BLaER1 treated with 17β-estradiol and CSF1 and Interleukin-3, amounts not matched to agents 10 nM and 100 nM (cell line): Measurements from ENCODE around the gene UBAP1.

ENCODE experiments used
- H3K27ac ChIP-seq, 11 experiments: shearing (Covaris generic); formaldehyde crosslinking; 2 replicates each; pipeline ENCODE4 v1.8.1; 2022
- H3K27me3 ChIP-seq, 11 experiments: shearing (Covaris generic); formaldehyde crosslinking; 2 replicates each; pipeline ENCODE4 v1.8.1; 2022
- H3K36me3 ChIP-seq, 11 experiments: shearing (Covaris generic); formaldehyde crosslinking; 2 replicates each; pipeline ENCODE4 v1.8.1; 2022
- H3K4me1 ChIP-seq, 10 experiments: shearing (Covaris generic); formaldehyde crosslinking; 2 replicates each; pipeline ENCODE4 v1.8.1; 2022
- H3K4me2 ChIP-seq, 11 experiments: shearing (Covaris generic); formaldehyde crosslinking; 2 replicates each; pipeline ENCODE4 v1.8.1; 2022
- H3K4me3 ChIP-seq, 10 experiments: shearing (Covaris generic); formaldehyde crosslinking; 2 replicates each; pipeline ENCODE4 v1.8.1; 2022
- H3K9ac ChIP-seq, 11 experiments: shearing (Covaris generic); formaldehyde crosslinking; 2 replicates each; pipeline ENCODE4 v1.8.1; 2022
- H3K9me3 ChIP-seq, 11 experiments: shearing (Covaris generic); formaldehyde crosslinking; replicated peaks in 1 of 11; 2 replicates each; pipeline ENCODE4 v1.8.1; 2022
- H4K20me1 ChIP-seq, 11 experiments: shearing (Covaris generic); formaldehyde crosslinking; 2 replicates each; pipeline ENCODE4 v1.8.1; 2022
- Cebpa-rat ChIP-seq, 11 experiments: shearing (Covaris generic); IDR thresholded peaks; 2 replicates each; pipeline ENCODE4 v1.8.1; 2022

Gene UBAP1

GRCh38 chr9:34151398-34151797 is 27.4 kb upstream of the UBAP1 start:
- no peak overlapping the region for H3K4me2 ChIP-seq
- H3K9ac ChIP-seq = no peak overlapping the region
- no peaks in the 10 kb centered on the region for H4K20me1 ChIP-seq
- no peaks in the 10 kb centered on the region for H3K9me3 ChIP-seq
- H3K4me3 ChIP-seq = no peak overlapping the region
- H3K27ac ChIP-seq = no peak overlapping the region
- H3K27me3 ChIP-seq = no peaks in the 10 kb centered on the region
- TF ChIP-seq Cebpa-rat (IDR thresholded peaks at IDR 0.05) = no peak
- no peaks in the 10 kb centered on the region for H3K36me3 ChIP-seq
- H3K4me1 ChIP-seq = peaks cover 2 to 19% (median 12%) of the 10 kb centered on the region in 10 experiments; a peak in 16 of 20 replicates

GRCh38 chr9:34154057-34154456 is 24.8 kb upstream of the UBAP1 start:
- Histone ChIP-seq H3K36me3 (no peaks in the 10 kb centered on the region), H3K4me2 (no peak overlapping the region), H3K9ac (no peak overlapping the region), H3K9me3 (no peaks in the 10 kb centered on the region), H3K27me3 (no peaks in the 10 kb centered on the region), H3K4me3 (no peak overlapping the region), H4K20me1 (no peaks in the 10 kb centered on the region), H3K27ac (no peak overlapping the region), H3K4me1 (peaks cover 5 to 20% (median 12%) of the 10 kb centered on the region in 10 experiments; a peak in 17 of 20 replicates)
- no peak for TF ChIP-seq Cebpa-rat (IDR thresholded peaks at IDR 0.05)

- Histone ChIP-seq H4K20me1 (no peaks in the 10 kb centered on the region), H3K27me3 (no peaks in the 10 kb centered on the region), H3K9me3 (no peaks in the 10 kb centered on the region), H3K4me3 (no peak overlapping the region), H3K9ac (no peak overlapping the region), H3K4me2 (no peak overlapping the region), H3K36me3 (no peaks in the 10 kb centered on the region), H3K4me1 (peaks cover 0 to 11% (median 4%) of the 10 kb centered on the region in 10 experiments; a peak in 5 of 20 replicates), H3K27ac (no peak overlapping the region)
- TF ChIP-seq Cebpa-rat (IDR thresholded peaks at IDR 0.05) = no peak
Observed at GRCh38 chr9:34157318-34157717, 21.5 kb upstream of the UBAP1 start.

GRCh38 chr9:34157898-34158297 is 20.9 kb upstream of the UBAP1 start:
- Histone ChIP-seq H3K9me3 (no peaks in the 10 kb centered on the region), H3K4me2 (peak overlapping the region in 2 of 11 experiments; percentile 21 to 60; a peak in 3 of 22 replicates), H3K4me1 (peaks cover 0 to 11% (median 0%) of the 10 kb centered on the region in 10 experiments; a peak in 4 of 20 replicates), H3K9ac (no peak overlapping the region), H4K20me1 (no peaks in the 10 kb centered on the region), H3K27me3 (no peaks in the 10 kb centered on the region), H3K4me3 (no peak overlapping the region), H3K36me3 (no peaks in the 10 kb centered on the region), H3K27ac (no peak overlapping the region)
- no peak for TF ChIP-seq Cebpa-rat (IDR thresholded peaks at IDR 0.05)

- Histone ChIP-seq H3K36me3 (no peaks in the 10 kb centered on the region), H3K27me3 (no peaks in the 10 kb centered on the region), H3K4me2 (peak overlapping the region in 2 of 11 experiments; percentile 21 to 60; a peak in 4 of 22 replicates), H3K9me3 (no peaks in the 10 kb centered on the region), H3K9ac (no peak overlapping the region), H3K4me3 (no peak overlapping the region), H4K20me1 (no peaks in the 10 kb centered on the region), H3K27ac (no peak overlapping the region), H3K4me1 (peaks cover 0 to 12% (median 1%) of the 10 kb centered on the region in 10 experiments; a peak in 6 of 20 replicates)
- TF ChIP-seq Cebpa-rat (IDR thresholded peaks at IDR 0.05) = no peak
Observed at GRCh38 chr9:34158362-34158869, 20.4 kb upstream of the UBAP1 start.

GRCh38 chr9:34163434-34163833 is 15.4 kb upstream of the UBAP1 start:
- Histone ChIP-seq H3K27ac (no peak overlapping the region; a peak in 1 of 22 replicates), H3K9ac (no peak overlapping the region)

GRCh38 chr9:34169125-34169524 is 9.7 kb upstream of the UBAP1 start:
- Histone ChIP-seq H3K36me3 (no peaks in the 10 kb centered on the region), H3K27ac (0 out of 22 replicates have a peak overlapping the region, but pooled peaks of 1 of the 11 experiments have one; percentile 14), H3K9me3 (no peaks in the 10 kb centered on the region), H3K4me2 (peak overlapping the region in 9 of 11 experiments; percentile 2 to 86 (median 46); a peak in 11 of 22 replicates), H4K20me1 (no peaks in the 10 kb centered on the region), H3K4me1 (peaks cover 18 to 52% (median 29%) of the 10 kb centered on the region in 10 experiments), H3K9ac (peak overlapping the region in 1 of 11 experiments; percentile 11; a peak in 1 of 22 replicates), H3K27me3 (no peaks in the 10 kb centered on the region), H3K4me3 (no peak overlapping the region)
- no peak for TF ChIP-seq Cebpa-rat (IDR thresholded peaks at IDR 0.05)

More at GRCh38 chr9:34163434-34163833, 15.4 kb upstream of the UBAP1 start:
- no peaks in the 10 kb centered on the region for H3K9me3 ChIP-seq
- peak overlapping the region in 4 of 11 experiments; percentile 5 to 25 (median 14); a peak in 5 of 22 replicates for H3K4me2 ChIP-seq
- TF ChIP-seq Cebpa-rat (IDR thresholded peaks at IDR 0.05) = no peak
- no peaks in the 10 kb centered on the region for H3K36me3 ChIP-seq
- H3K4me1 ChIP-seq = peaks cover 0 to 12% (median under 1%) of the 10 kb centered on the region in 10 experiments; a peak in 6 of 20 replicates
- no peaks in the 10 kb centered on the region for H3K27me3 ChIP-seq
- no peak overlapping the region for H3K4me3 ChIP-seq
- no peaks in the 10 kb centered on the region for H4K20me1 ChIP-seq

- no peak overlapping the region for H3K4me3 ChIP-seq
- H3K4me1 ChIP-seq = peaks cover 23 to 58% (median 35%) of the 10 kb centered on the region in 10 experiments
- no peaks in the 10 kb centered on the region for H3K9me3 ChIP-seq
- H3K4me2 ChIP-seq = peak overlapping the region in 3 of 11 experiments; percentile 6 to 86 (median 23); a peak in 3 of 22 replicates
- TF ChIP-seq Cebpa-rat (IDR thresholded peaks at IDR 0.05) = no peak
- H3K27me3 ChIP-seq = no peaks in the 10 kb centered on the region
- no peak overlapping the region; a peak in 1 of 22 replicates for H3K27ac ChIP-seq
- H3K36me3 ChIP-seq = no peaks in the 10 kb centered on the region
- no peaks in the 10 kb centered on the region for H4K20me1 ChIP-seq
- H3K9ac ChIP-seq = no peak overlapping the region
Observed at GRCh38 chr9:34170237-34170991, 8.4 kb upstream of the UBAP1 start.

GRCh38 chr9:34171753-34172535 is 6.9 kb upstream of the UBAP1 start:
- Histone ChIP-seq H3K27me3 (no peaks in the 10 kb centered on the region), H3K9me3 (no peaks in the 10 kb centered on the region), H3K27ac (peak overlapping the region in 9 of 11 experiments; percentile 46 to 71 (median 60); a peak in 18 of 22 replicates), H3K4me3 (peak overlapping the region in 1 of 10 experiments; percentile 38; a peak in 2 of 20 replicates), H3K4me1 (peaks cover 24 to 62% (median 38%) of the 10 kb centered on the region in 10 experiments), H3K36me3 (no peaks in the 10 kb centered on the region), H3K9ac (peak overlapping the region in 5 of 11 experiments; percentile 19 to 57 (median 44); a peak in 8 of 22 replicates), H3K4me2 (peak overlapping the region; percentile 59 to 86 (median 78)), H4K20me1 (no peaks in the 10 kb centered on the region)
- no peak for TF ChIP-seq Cebpa-rat (IDR thresholded peaks at IDR 0.05)
